H9 (cell line): ENCODE measurements around the gene NUDT14. TPM values are rescaled to one million over a fixed set of nuclear protein-coding genes. Genes with fewer than 3 reads are reported as not detected.

Source experiments
- DNase-seq: peaks from one replicate; pipeline ENCODE4 v3.0.0-alpha.2; 2017
- H2AFZ ChIP-seq: one replicate; pipeline ENCODE4 v1.6.1; 2013; ENCODE audit warnings: mild to moderate bottlenecking, low read length, control low read depth, moderate library complexity
- H2AK5ac ChIP-seq: 2 replicates; pipeline ENCODE4 v1.6.1; 2013; ENCODE audit warnings: low read length, control low read depth, mixed read lengths; ENCODE audit not compliant: insufficient read length
- H2BK120ac ChIP-seq: one replicate; pipeline ENCODE4 v1.6.1; 2013; ENCODE audit warnings: low read depth, mild to moderate bottlenecking, low read length, control low read depth, inconsistent platforms; ENCODE audit not compliant: poor library complexity, severe bottlenecking
- H2BK12ac ChIP-seq: 2 replicates; pipeline ENCODE4 v1.6.1; 2013; ENCODE audit warnings: low read length, control low read depth, mixed read lengths, low read depth; ENCODE audit not compliant: insufficient read length
- H2BK15ac ChIP-seq: 2 replicates; pipeline ENCODE4 v1.6.1; 2013; ENCODE audit warnings: low read depth, low read length, control low read depth
- H2BK20ac ChIP-seq: one replicate; pipeline ENCODE4 v1.6.1; 2013; ENCODE audit warnings: low read depth, mild to moderate bottlenecking, low read length, control low read depth, inconsistent platforms; ENCODE audit not compliant: poor library complexity, severe bottlenecking
- H2BK5ac ChIP-seq: 2 replicates; pipeline ENCODE4 v1.6.1; 2013; ENCODE audit warnings: low read length, control low read depth, mixed read lengths; ENCODE audit not compliant: insufficient read length
- H3K14ac ChIP-seq: 2 replicates; pipeline ENCODE4 v1.6.1; 2013; ENCODE audit warnings: low read length, control low read depth; ENCODE audit not compliant: insufficient read depth
- H3K18ac ChIP-seq: 2 replicates; pipeline ENCODE4 v1.6.1; 2013; ENCODE audit warnings: low read depth, mild to moderate bottlenecking, mixed read lengths, low read length, control low read depth; ENCODE audit not compliant: insufficient read length
- H3K23ac ChIP-seq: 2 replicates; pipeline ENCODE4 v1.6.1; 2013; ENCODE audit warnings: low read length, control low read depth, mixed read lengths, low read depth; ENCODE audit not compliant: insufficient read length
- H3K23me2 ChIP-seq: 2 replicates; pipeline ENCODE4 v1.6.1; 2013; ENCODE audit warnings: low read depth, mild to moderate bottlenecking, mixed read lengths, low read length, control low read depth; ENCODE audit not compliant: insufficient read length, poor library complexity, severe bottlenecking
- H3K27ac ChIP-seq: 2 replicates; pipeline ENCODE4 v1.5.1; 2013; ENCODE audit warnings: low read length, control low read depth, mixed read lengths, low read depth; ENCODE audit not compliant: insufficient read length
- H3K27me3 ChIP-seq: 2 replicates; pipeline ENCODE4 v1.6.1; 2013; ENCODE audit warnings: low read length, control low read depth, inconsistent platforms; ENCODE audit not compliant: insufficient read depth
- H3K4ac ChIP-seq: 2 replicates; pipeline ENCODE4 v1.6.1; 2013; ENCODE audit warnings: low read depth, mild to moderate bottlenecking, control low read depth, inconsistent platforms, low read length, moderate library complexity
- H3K4me1 ChIP-seq: 2 replicates; pipeline ENCODE4 v1.6.1; 2013; ENCODE audit warnings: low read length, control low read depth, inconsistent platforms; ENCODE audit not compliant: insufficient read depth
- H3K4me2 ChIP-seq: 2 replicates; pipeline ENCODE4 v1.6.1; 2013; ENCODE audit warnings: low read length, control low read depth, mixed read lengths; ENCODE audit not compliant: insufficient read length, insufficient read depth
- H3K56ac ChIP-seq: 2 replicates; pipeline ENCODE4 v1.6.1; 2013; ENCODE audit warnings: low read depth, mild to moderate bottlenecking, mixed read lengths, low read length, control low read depth; ENCODE audit not compliant: insufficient read length
- H3K79me1 ChIP-seq: 2 replicates; pipeline ENCODE4 v1.6.1; 2013; ENCODE audit warnings: low read depth, mild to moderate bottlenecking, moderate library complexity, low read length, control low read depth, inconsistent platforms; ENCODE audit not compliant: insufficient read depth, poor library complexity, severe bottlenecking
- H3K79me2 ChIP-seq: 2 replicates; pipeline ENCODE4 v1.6.1; 2013; ENCODE audit warnings: low read length, control low read depth, inconsistent platforms; ENCODE audit not compliant: insufficient read depth
- H3K9ac ChIP-seq: 2 replicates; pipeline ENCODE4 v1.6.1; 2013; ENCODE audit warnings: low read length, control low read depth, mixed read lengths; ENCODE audit not compliant: insufficient read length; ENCODE audit errors: extremely low read depth
- H3K9me3 ChIP-seq: one replicate; pipeline ENCODE4 v1.6.1; 2013; ENCODE audit warnings: low read depth, low read length, inconsistent platforms; ENCODE audit not compliant: control insufficient read depth
- H3T11ph ChIP-seq: one replicate; pipeline ENCODE4 v1.6.1; 2013; ENCODE audit warnings: mild to moderate bottlenecking, low read length, control low read depth, inconsistent platforms
- H4K20me1 ChIP-seq: one replicate; pipeline ENCODE4 v1.6.1; 2013; ENCODE audit not compliant: control insufficient read depth, insufficient read length, insufficient read depth
- H4K5ac ChIP-seq: 2 replicates; pipeline ENCODE4 v1.6.1; 2013; ENCODE audit warnings: low read depth, mild to moderate bottlenecking, mixed read lengths, low read length, control low read depth; ENCODE audit not compliant: insufficient read length
- H4K8ac ChIP-seq: replicated peaks from 2 replicates; pipeline ENCODE4 v1.6.1; 2013; ENCODE audit warnings: low read length, control low read depth, mixed read lengths, low read depth; ENCODE audit not compliant: insufficient read length
- H4K91ac ChIP-seq: 2 replicates; pipeline ENCODE4 v1.6.1; 2013; ENCODE audit warnings: low read depth, mild to moderate bottlenecking, moderate library complexity, mixed read lengths, low read length, control low read depth; ENCODE audit not compliant: insufficient read length
- H3K27ac Mint-ChIP-seq, 3 experiments: 2 replicates in 2 of 3; 3 replicates in 1 of 3; pipeline ENCODE4 v1.8.0; 2020 to 2021; ENCODE audit warnings: mixed read lengths in 3 of 3, mild to moderate bottlenecking in 1 of 3, moderate library complexity in 1 of 3
- H3K27me3 Mint-ChIP-seq: 2 replicates; pipeline ENCODE4 v1.8.0; 2021; ENCODE audit warnings: low read depth, mild to moderate bottlenecking, moderate library complexity, mixed read lengths
- H3K36me3 Mint-ChIP-seq, 3 experiments: 2 replicates in 2 of 3; 3 replicates in 1 of 3; pipeline ENCODE4 v1.8.0; 2020 to 2021; ENCODE audit warnings: low read depth in 3 of 3, mixed read lengths in 3 of 3; ENCODE audit not compliant: insufficient read depth in 1 of 3
- H3K4me1 Mint-ChIP-seq, 2 experiments: 2 replicates each; pipeline ENCODE4 v1.8.0; 2020; ENCODE audit warnings: mixed read lengths in 2 of 2
- H3K4me3 Mint-ChIP-seq, 2 experiments: 2 replicates in 1 of 2; 3 replicates in 1 of 2; pipeline ENCODE4 v1.8.0; 2020 to 2021; ENCODE audit warnings: mild to moderate bottlenecking in 2 of 2, mixed read lengths in 2 of 2, moderate library complexity in 1 of 2
- H3K9me3 Mint-ChIP-seq, 2 experiments: 2 replicates in 1 of 2; 3 replicates in 1 of 2; pipeline ENCODE4 v1.8.0; 2020; ENCODE audit warnings: mild to moderate bottlenecking in 2 of 2, mixed read lengths in 2 of 2, moderate library complexity in 1 of 2
- CTCF ChIP-seq: fragments of 200-600 bp; sonication (generic); conservative IDR thresholded peaks from 3 replicates; pipeline ENCODE4 v1.8.0; 2021; ENCODE audit warnings: antibody characterized with exemption, mild to moderate bottlenecking
- WGBS: extraction: QIAGEN DNeasy Blood & Tissue Kit; methylation state at CpG from one replicate; pipeline ENCODE4 v1.1.7; 2013; ENCODE audit warnings: missing lambda C conversion rate, low lambda C conversion rate, mixed read lengths; ENCODE audit not compliant: insufficient read length; ENCODE audit errors: extremely low coverage; 5-methylcytosine and 5-hydroxymethylcytosine counted together
- total RNA-seq: library from RNA; stranded (reverse); gene quantifications from 2 replicates; pipeline ENCODE4 v1.2.1, GENCODE V29; 2021

The NUDT14 gene
- total RNA-seq, 1 experiment from 2014 or later, result 41.1 TPM

GRCh38 chr14:105140581-105140980 is 40.5 kb downstream of the NUDT14 start:
- DNase-seq, result peak; percentile 12
- H2AK5ac ChIP-seq, result no peak overlapping the region
- Mint-ChIP-seq H3K4me3 (no peak overlapping the region), H3K36me3 (peaks cover 0 to 19% (median 10%) of the 10 kb centered on the region in 3 experiments; a peak in 4 of 7 replicates), H3K27me3 (no peaks in the 10 kb centered on the region; the same call in 1 of the 2 replicates), H3K9me3 (peaks cover 7 to 17% of the 10 kb centered on the region in 2 experiments), H3K27ac (no peak overlapping the region), H3K4me1 (peaks cover 0 to 4% of the 10 kb centered on the region in 2 experiments; a peak in 1 of 4 replicates)
- no peak overlapping the region for H4K5ac ChIP-seq
- H3K27me3 ChIP-seq, result no peaks in the 10 kb centered on the region
- no peak for TF ChIP-seq CTCF
- H2BK120ac ChIP-seq, result no peak overlapping the region
- H3K79me2 ChIP-seq, result no peaks in the 10 kb centered on the region
- WGBS, result no CpG with 5 or more reads among the region's 7 CpGs
- H4K91ac ChIP-seq, result no peak overlapping the region
- no peak overlapping the region for H2BK15ac ChIP-seq
- H3K23me2 ChIP-seq, result no peaks in the 10 kb centered on the region
- no peaks in the 10 kb centered on the region for H3K79me1 ChIP-seq
- H4K20me1 ChIP-seq, result no peaks in the 10 kb centered on the region
- no peak overlapping the region for H2AFZ ChIP-seq
- H3K9ac ChIP-seq, result no peak overlapping the region
- no peak overlapping the region for H4K8ac ChIP-seq
- no peak overlapping the region for H3K4ac ChIP-seq
- no peaks in the 10 kb centered on the region for H3K9me3 ChIP-seq
- no peaks in the 10 kb centered on the region for H3K4me1 ChIP-seq
- H3K23ac ChIP-seq, result no peak overlapping the region
- no peak overlapping the region for H3K56ac ChIP-seq
- no peak overlapping the region for H3K27ac ChIP-seq
- H2BK12ac ChIP-seq, result no peak overlapping the region
- no peak overlapping the region for H3K18ac ChIP-seq
- H2BK20ac ChIP-seq, result no peak overlapping the region
- H3K14ac ChIP-seq, result no peak overlapping the region
- H2BK5ac ChIP-seq, result no peak overlapping the region
- H3K4me2 ChIP-seq, result no peak overlapping the region
- no peak overlapping the region for H3T11ph ChIP-seq
